ENCODE data around the gene EXPH5. TPM values are rescaled to one million over a fixed set of nuclear protein-coding genes. Genes with fewer than 3 reads are reported as not detected.
A peak's percentile ranks its signal among the peaks of the same experiment; 100 is the strongest.

Gene EXPH5
- total RNA-seq, 1 donor from 2014 or later: 12.8 TPM

GRCh38 chr11:108486331-108486730 lies 107.2 kb downstream of the EXPH5 start:
- ATAC-seq (no peak), DNase-seq (ENCODE audit: low spot score) (no peak)

- DNase-seq (ENCODE audit: low spot score): no peak
- ATAC-seq: no peak
Observed at GRCh38 chr11:108483163-108483562, 110.4 kb downstream of the EXPH5 start.

DNA sequence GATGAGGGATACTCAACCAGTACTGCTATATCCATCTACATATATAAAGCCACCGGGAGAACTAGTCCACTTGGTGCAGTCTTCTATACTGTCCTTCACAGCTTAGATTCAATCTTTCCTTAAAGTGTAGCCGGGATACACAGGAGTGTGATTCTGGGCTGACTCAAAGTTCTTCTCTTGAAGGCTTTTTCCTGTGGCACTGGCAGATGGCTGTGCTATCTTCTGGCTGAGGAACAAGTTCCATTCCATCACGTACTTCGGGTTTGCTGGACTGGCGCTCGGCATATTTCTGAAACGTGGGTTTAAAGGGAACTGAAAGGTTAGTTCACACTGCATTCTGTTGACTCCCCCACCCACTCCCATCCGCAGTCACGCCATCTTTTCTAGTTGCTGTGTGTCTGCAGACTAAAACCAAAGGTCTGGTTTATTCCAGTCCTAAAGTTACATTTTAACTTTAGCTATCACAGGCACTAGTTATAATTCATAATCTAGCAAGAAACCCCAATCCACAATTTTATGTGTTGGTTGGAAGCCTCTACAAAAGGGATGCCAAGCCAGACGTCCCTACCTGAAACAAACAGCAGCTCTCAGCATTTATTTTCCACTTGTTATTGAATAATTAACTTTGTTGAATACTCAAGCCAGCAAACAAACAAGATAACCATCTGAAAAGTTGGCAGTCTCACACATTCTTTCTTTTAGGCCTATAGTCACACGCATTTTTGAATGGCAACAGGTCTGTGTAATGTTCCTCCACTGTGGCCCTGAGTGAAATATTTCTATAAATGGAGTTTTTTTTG lies 118.7 kb downstream of the EXPH5 start:
- ATAC-seq (peak; percentile 82), DNase-seq (ENCODE audit: low spot score) (peak; percentile 83)

DNA sequence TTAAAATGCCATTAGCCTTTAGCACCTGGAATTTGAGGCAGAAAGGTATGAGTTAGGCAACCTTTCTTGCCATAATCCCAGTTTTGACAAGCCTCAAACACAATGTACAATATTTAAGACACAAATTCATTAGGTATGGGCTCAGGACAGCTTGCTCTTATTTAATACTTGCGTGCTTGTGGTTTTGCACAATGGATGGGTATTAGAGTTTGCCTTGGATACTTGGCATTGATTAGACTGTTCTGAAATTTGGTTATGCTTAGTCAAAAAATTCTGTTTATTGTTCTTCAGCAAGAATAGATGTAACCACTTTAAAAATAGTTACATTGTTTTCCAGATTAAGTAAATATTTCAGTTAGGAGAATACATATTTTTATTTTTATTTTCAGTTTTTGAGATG lies 120.9 kb downstream of the EXPH5 start:
- DNase-seq (ENCODE audit: low spot score) (no peak), ATAC-seq (no peak)

- ATAC-seq (no peak), DNase-seq (ENCODE audit: low spot score) (no peak)
Observed at GRCh38 chr11:108468478-108468864, 125.1 kb downstream of the EXPH5 start.

DNA sequence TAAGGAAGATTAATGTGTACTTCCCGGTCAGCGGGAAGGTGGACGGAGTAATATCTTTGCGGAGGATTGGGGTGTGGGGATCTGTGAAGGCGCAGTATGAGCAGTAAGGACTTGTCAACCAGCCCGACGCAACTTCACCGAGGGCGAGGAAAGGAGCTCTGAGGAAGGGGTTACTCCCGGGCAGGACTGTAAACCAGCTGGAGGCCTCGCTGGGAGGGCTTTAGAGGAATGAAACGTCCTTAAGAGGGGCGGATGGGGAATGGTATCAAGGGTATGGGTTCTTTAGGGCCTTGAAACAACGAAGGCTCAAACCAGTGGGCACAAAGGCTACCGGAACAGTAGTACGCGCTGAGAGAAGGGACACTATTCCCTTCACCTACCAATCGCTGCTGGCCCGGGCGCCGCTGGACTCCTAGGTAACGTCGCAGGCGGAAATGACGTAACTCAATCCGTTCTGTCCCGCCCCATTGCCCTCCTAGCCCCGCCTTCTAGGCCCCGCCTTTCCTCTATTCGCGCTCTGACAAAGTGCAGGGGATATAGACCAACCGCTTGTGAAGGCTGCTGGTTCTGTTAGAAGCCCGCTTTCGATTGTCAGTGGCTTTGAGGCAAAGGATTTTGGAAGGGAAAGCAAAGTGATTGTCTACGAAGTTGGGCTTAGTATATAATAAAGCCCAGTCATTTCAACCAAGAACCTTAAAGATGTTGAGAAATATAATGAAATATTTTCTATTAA lies 126.3 kb downstream of the EXPH5 start, which contains the start of gene C11orf65:
Gene C11orf65 (minus strand): TSS at position 439 of the 733 bp plus-strand sequence. CDS start 5,970 bp downstream, outside the sequence.
- ATAC-seq (peak; percentile 97), DNase-seq (ENCODE audit: low spot score) (peak; percentile 97)

DNA sequence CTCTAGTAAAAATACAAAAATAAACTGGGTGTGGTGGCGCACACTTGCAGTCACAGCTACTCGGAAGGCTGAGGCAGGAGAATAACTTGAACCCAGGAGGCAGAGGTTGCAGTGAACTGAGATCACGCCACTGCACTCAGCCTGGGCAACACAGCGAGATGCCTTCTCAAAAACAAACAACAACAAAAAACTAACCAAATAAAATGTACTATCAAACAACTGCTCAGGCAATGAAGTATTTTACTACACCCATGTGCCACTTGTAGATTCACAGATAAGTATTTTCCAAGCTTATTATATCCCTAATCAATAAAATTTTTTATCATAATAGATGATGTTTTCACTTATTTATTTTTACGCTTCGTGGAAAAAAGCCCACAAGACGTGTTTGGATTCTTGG lies 127.2 kb downstream of the EXPH5 start:
- DNase-seq (ENCODE audit: low spot score) (no peak), ATAC-seq (no peak)

Other genes starting within 250 kb of the EXPH5 start
- 0.70 TPM for gene C11orf65, start 126.2 kb downstream of the EXPH5 start, total RNA-seq
- gene POGLUT3, start 95.4 kb downstream of the EXPH5 start, total RNA-seq: 7.2 TPM
- gene DDX10, start 71.3 kb upstream of the EXPH5 start, total RNA-seq: 10.0 TPM